HG02798 (cell line): Measurements from ENCODE around the gene TMEM198.

ENCODE experiments used
- ATAC-seq: cut with Tn5 transposase; IDR thresholded peaks from one replicate; pipeline ENCODE4 v1.9.1; 2021; ENCODE audit warnings: mild to moderate bottlenecking; ENCODE audit not compliant: unreplicated experiment, poor library complexity

Gene TMEM198

GRCh38 chr2:219574484-219575311, 30.9 kb downstream of the TMEM198 start:
- ATAC-seq = no peak

DNA sequence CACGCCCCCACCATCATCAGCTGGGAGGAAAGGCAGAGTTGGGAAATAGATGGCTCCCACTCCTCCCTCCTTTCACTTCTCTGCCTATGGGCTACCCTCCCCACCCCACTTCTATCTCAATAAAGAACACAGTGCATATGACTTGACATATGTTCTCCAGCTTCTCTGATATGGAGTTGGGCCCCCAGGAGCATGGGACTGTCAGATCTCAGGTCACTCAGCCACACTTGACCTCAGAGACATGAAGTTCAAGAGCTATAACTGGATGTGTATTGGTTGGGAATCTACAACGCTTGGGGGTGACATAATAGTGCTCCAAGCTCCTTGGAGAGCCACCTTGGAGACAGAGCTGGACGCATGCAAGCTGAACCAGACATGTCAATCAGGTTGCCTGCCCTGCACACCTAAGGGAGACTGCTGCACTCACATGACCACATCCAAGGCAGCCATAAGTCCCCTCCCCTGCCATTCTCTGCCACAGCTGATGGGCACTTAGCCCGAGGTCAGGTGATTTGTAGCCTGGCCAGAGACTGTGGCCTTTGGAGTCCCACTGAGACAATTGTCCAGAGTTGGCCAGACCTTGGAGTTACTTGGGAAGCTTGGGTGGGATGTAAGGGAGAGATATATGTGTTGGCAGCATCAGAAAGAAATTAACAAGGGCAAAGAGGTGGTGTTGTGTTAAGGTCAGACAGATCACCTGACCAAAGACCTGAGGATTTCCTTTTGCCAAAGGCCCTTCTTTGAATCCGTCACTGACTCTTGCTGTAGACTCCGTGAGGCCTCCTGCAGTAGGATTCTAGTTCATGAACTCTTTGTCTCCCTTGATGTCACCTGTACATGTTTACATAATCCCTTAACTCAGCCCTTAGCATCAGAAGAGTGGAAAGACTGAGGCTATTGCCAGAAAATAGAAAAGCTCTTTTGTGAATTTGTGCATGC, 32.0 kb downstream of the TMEM198 start:
- no peak for ATAC-seq

DNA sequence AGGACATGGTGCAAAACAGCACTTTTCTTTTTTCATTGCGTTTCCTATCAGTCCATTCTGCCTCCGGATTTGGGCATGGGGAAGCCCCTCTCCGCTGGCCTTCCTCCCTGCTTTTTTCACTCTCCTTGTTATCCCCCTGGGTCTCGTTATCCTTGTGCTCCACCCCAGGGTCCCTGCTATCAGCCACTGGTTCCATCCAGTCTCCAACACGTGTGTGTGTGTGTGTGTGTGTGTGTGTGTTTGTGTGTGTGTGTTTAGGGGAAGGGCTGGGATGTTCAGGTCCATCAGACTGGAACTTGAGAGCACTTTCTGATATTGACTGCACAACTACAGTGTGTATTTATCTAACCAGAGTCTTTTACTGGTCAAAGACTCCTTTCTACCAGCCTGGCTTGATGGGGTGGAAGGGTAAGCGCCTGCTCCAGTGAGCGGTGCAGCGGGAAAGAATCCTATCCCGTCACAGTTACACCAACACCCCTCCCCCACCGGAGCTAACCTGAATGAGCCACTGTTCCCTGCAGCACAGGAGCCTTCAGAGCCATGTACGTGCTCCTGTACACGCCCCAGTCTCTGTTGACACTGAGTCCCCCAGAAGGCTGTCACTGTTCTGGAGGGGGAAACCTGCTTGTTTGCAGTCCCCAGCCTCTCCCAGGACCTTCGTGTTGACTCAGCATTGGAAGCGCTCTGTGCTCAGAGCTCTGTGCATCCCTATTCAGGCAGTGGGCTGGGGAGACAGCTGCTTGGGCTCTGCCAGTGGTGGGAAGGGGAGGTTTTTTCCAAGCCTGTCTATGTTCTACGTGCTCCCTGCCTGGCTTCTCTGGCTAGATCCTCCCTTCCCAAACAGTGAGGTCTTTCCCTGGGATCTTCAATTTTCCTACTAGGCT, 32.9 kb downstream of the TMEM198 start:
- no peak for ATAC-seq

DNA sequence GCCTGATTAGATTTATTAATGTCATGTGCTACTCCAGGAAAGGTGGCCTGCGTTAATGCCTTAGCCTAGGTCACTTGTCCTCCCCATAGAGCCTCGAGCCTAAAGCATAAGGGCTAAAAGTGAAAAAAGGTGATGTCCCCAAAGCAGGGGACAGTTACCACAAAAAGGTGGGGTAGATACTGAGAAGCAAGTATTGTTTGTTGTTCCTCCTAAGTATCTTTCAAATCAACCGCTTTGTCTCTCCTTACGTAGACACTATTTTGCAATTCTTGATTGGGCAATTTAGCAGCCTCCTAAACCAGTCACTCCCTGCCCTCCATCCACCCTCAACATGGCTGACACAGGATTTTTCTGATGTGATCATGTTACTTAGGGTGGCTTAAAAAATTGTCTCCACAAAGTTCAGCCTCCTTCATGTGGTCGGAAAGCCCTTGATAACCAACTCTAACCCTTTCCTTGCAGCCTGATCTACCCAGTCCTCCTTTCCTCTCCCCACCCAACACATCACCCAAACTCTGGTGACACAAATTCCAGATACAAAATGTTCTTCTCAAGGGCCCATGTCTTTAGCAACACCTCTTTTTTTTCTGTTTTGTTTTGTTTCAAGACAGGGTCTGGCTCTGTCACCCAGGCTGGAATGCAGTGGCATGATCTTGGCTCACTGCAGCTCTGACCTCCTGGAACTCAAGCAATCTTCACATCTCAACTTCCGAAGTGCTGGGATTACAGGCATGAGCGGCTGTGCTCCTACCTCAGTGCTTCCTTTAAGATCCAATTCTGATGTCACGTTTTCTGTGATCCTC, 35.2 kb downstream of the TMEM198 start:
- no peak for ATAC-seq

- ATAC-seq = no peak
Observed at GRCh38 chr2:219581346-219581745, 37.5 kb downstream of the TMEM198 start.

DNA sequence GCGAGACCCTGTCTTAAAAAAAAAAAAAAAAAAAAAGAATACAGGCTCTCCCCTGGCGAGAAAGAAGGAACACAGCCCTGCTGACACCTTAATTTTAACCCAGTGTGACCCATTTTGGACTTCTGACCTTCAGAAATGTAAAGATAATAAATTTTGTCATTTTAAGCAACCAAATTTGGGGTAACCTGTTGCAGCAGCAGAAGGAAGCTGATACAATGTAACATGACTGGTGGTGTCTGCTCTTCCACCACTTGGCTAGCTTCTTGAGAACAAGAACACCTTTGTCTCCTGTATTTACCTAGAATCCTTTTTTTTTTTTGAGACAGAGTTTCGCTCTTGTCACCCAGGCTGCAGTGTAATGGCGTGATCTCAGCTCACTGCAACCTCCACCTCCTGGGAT, 47.3 kb downstream of the TMEM198 start:
- ATAC-seq = no peak

GRCh38 chr2:219592736-219593135, 48.9 kb downstream of the TMEM198 start:
- ATAC-seq = no peak

- no peak for ATAC-seq
Observed at GRCh38 chr2:219593154-219593553, 49.3 kb downstream of the TMEM198 start.

DNA sequence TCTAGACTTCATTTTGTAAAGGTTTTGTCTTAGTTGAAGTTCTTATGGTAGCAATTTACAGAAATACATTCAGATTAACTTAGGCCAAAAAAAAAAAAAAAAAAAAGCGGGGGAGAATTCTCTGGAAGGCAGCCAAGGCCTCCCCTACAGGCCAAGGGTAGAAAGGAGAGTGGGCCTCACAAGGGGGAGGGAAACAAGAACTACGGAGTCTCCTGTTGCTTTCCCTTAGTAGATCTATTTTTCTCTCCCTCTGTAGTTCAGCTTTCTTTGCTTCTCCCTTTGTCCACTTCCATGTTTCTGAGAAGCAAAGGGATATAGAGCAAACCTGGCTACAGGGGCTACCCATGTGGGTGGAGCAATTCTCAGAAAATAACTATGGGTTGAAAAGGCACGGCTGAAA, 51.4 kb downstream of the TMEM198 start:
- ATAC-seq = no peak

GRCh38 chr2:219596954-219597551, 53.2 kb downstream of the TMEM198 start:
- ATAC-seq = peak; percentile 6

DNA sequence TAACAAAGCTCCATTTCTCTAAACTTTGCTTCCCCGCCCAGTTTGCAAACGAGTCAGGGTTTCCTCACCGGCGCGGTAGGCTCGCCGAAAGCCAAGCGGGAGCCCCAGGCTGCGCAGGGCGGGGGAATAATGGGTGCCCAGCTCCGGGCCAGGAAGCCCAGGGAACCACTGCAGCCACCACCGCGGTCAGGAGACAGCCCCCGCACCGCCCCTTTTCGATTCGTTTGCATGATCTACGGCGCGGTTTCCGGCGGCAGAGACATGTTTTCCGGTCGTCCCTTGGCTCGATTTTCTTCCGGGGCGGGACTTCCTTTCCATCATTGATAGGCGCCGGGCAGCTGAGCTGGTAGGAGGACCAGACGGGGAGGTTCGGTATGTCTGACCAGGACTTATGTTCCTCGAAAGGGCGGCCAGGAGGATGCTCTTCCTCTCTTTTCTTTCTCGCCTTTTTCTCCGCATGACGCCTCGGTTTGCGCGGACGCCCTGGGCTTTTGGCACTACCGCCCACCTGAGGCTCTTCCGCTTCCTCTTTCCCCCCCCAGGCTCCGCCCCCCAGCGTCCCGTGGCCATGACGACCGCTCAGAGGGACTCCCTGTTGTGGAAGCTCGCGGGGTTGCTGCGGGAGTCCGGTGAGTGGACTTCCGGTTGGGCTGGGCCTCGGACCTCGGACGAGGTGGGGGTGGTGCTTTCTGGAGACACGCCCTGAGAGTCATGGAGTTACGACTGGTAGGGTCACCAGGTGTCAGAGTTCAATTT, 53.9 kb downstream of the TMEM198 start, which contains the start of gene STK11IP:
TSS of gene STK11IP (plus strand) at position 306 of the 756 bp plus-strand sequence. CDS start at position 569, 263 bp downstream.
- ATAC-seq = peak; percentile 92

- ATAC-seq = no peak
Observed at GRCh38 chr2:219598308-219599078, 54.7 kb downstream of the TMEM198 start.
